ENCODE measurements around the gene NAALADL2.
"Not testable (repeated sequence)": the region's sequence is repeated elsewhere in the genome, so short reads cannot be mapped to it uniquely, and the experiment has no call there.

Gene NAALADL2

DNA sequence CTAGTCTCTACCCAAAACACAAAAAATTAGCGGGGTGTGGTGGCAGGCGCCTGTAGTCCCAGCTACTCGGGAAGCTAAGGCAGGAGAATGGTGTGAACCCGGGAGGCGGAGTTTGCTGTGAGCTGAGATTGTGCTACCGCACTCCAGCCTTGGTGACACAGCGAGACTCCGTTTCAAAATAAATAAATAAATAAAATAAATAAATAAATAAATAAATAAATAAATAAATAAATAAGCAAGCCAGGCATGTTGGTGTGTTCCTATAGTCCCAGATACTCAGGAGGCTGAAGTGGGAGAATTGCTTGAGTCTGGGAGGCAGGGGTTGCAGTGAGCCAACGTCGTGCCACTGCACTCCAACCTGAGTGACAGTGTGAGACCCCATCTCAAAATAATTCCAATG, 314.0 kb downstream of the NAALADL2 start:
- H2AK5ac ChIP-seq (ENCODE audit: low read length); H2BK5ac ChIP-seq (ENCODE audit: low read depth, low read length, poor library complexity); H3K14ac ChIP-seq (ENCODE audit: low read length); H3K4me1 ChIP-seq (ENCODE audit: control insufficient read depth in 1 of 2, insufficient read depth in 2 of 2, low read length in 2 of 2); H3K79me2 ChIP-seq (ENCODE audit: control insufficient read depth, insufficient read depth, low read length, poor library complexity); H2BK120ac ChIP-seq (ENCODE audit: insufficient read depth, low read length, poor library complexity); H3K79me1 ChIP-seq (ENCODE audit: low read length); H2BK12ac ChIP-seq (ENCODE audit: low read length); H3K9me3 ChIP-seq (ENCODE audit: insufficient read depth, low read depth, low read length); H3K27ac ChIP-seq (ENCODE audit: low read depth, low read length); DNase-seq; H4K8ac ChIP-seq (ENCODE audit: low read depth, low read length); H4K12ac ChIP-seq (ENCODE audit: low read depth, low read length); H3K4me3 ChIP-seq (ENCODE audit: low read depth, low read length); H3K9ac ChIP-seq (ENCODE audit: low read length); H3K4me2 ChIP-seq (ENCODE audit: low read length); H3K36me3 ChIP-seq (ENCODE audit: control insufficient read depth in 1 of 2, insufficient read depth in 2 of 2, low read length in 2 of 2); H2AFZ ChIP-seq (ENCODE audit: insufficient read depth, low read length, poor library complexity); H3K4ac ChIP-seq (ENCODE audit: low read depth, low read length); H3K18ac ChIP-seq (ENCODE audit: low read length); H3K23ac ChIP-seq (ENCODE audit: low read length); H4K91ac ChIP-seq (ENCODE audit: low read depth, low read length); H3K27me3 ChIP-seq (ENCODE audit: insufficient read depth, low read length): not testable (repeated sequence)
- no CpG with 5 or more reads among the region's 10 CpGs for WGBS (ENCODE audit: extremely low coverage, insufficient coverage, insufficient read length)

GRCh38 chr3:175176556-175176955, 317.4 kb downstream of the NAALADL2 start:
- H3K79me2 ChIP-seq (ENCODE audit: control insufficient read depth, insufficient read depth, low read length, poor library complexity), result no peaks in the 10 kb centered on the region
- H3K4me3 ChIP-seq (ENCODE audit: low read depth, low read length), result no peak overlapping the region
- H4K12ac ChIP-seq (ENCODE audit: low read depth, low read length), result no peak overlapping the region
- H3K9me3 ChIP-seq (ENCODE audit: insufficient read depth, low read depth, low read length), result no peaks in the 10 kb centered on the region
- no peak overlapping the region for H2AK5ac ChIP-seq (ENCODE audit: low read length)
- no peaks in the 10 kb centered on the region for H3K4me1 ChIP-seq (ENCODE audit: control insufficient read depth in 1 of 2, insufficient read depth in 2 of 2, low read length in 2 of 2)
- H3K27me3 ChIP-seq (ENCODE audit: insufficient read depth, low read length), result no peaks in the 10 kb centered on the region
- no peak overlapping the region for H3K4me2 ChIP-seq (ENCODE audit: low read length)
- H3K23ac ChIP-seq (ENCODE audit: low read length), result no peak overlapping the region
- no peak overlapping the region for H2AFZ ChIP-seq (ENCODE audit: insufficient read depth, low read length, poor library complexity)
- no CpG with 5 or more reads among the region's 3 CpGs for WGBS (ENCODE audit: extremely low coverage, insufficient coverage, insufficient read length)
- H3K27ac ChIP-seq (ENCODE audit: low read depth, low read length), result no peak overlapping the region
- H3K36me3 ChIP-seq (ENCODE audit: control insufficient read depth in 1 of 2, insufficient read depth in 2 of 2, low read length in 2 of 2), result no peaks in the 10 kb centered on the region
- H2BK12ac ChIP-seq (ENCODE audit: low read length), result no peak overlapping the region
- no peak overlapping the region for H3K14ac ChIP-seq (ENCODE audit: low read length)
- no peak overlapping the region for H2BK120ac ChIP-seq (ENCODE audit: insufficient read depth, low read length, poor library complexity)
- no peak overlapping the region for H3K4ac ChIP-seq (ENCODE audit: low read depth, low read length)
- H3K79me1 ChIP-seq (ENCODE audit: low read length), result no peaks in the 10 kb centered on the region
- DNase-seq, result no peak
- H4K8ac ChIP-seq (ENCODE audit: low read depth, low read length), result no peak overlapping the region
- H3K18ac ChIP-seq (ENCODE audit: low read length), result no peak overlapping the region
- H3K9ac ChIP-seq (ENCODE audit: low read length), result no peak overlapping the region
- no peak overlapping the region for H2BK5ac ChIP-seq (ENCODE audit: low read depth, low read length, poor library complexity)
- no peak overlapping the region for H4K91ac ChIP-seq (ENCODE audit: low read depth, low read length)

GRCh38 chr3:175179055-175179454, 319.9 kb downstream of the NAALADL2 start:
- no peak overlapping the region for H3K9ac ChIP-seq (ENCODE audit: low read length)
- no peaks in the 10 kb centered on the region for H3K27me3 ChIP-seq (ENCODE audit: insufficient read depth, low read length)
- no CpG with 5 or more reads among the region's 1 CpG for WGBS (ENCODE audit: extremely low coverage, insufficient coverage, insufficient read length)
- H2AK5ac ChIP-seq (ENCODE audit: low read length), result no peak overlapping the region
- no peaks in the 10 kb centered on the region for H3K36me3 ChIP-seq (ENCODE audit: control insufficient read depth in 1 of 2, insufficient read depth in 2 of 2, low read length in 2 of 2)
- H4K91ac ChIP-seq (ENCODE audit: low read depth, low read length), result no peak overlapping the region
- H4K12ac ChIP-seq (ENCODE audit: low read depth, low read length), result no peak overlapping the region
- H3K18ac ChIP-seq (ENCODE audit: low read length), result no peak overlapping the region
- H3K27ac ChIP-seq (ENCODE audit: low read depth, low read length), result no peak overlapping the region
- no peak overlapping the region for H2BK5ac ChIP-seq (ENCODE audit: low read depth, low read length, poor library complexity)
- no peak overlapping the region for H2AFZ ChIP-seq (ENCODE audit: insufficient read depth, low read length, poor library complexity)
- H3K23ac ChIP-seq (ENCODE audit: low read length), result no peak overlapping the region
- no peak overlapping the region for H3K4me2 ChIP-seq (ENCODE audit: low read length)
- H2BK120ac ChIP-seq (ENCODE audit: insufficient read depth, low read length, poor library complexity), result no peak overlapping the region
- no peak for DNase-seq
- no peak overlapping the region for H2BK12ac ChIP-seq (ENCODE audit: low read length)
- H3K4me3 ChIP-seq (ENCODE audit: low read depth, low read length), result no peak overlapping the region
- H3K14ac ChIP-seq (ENCODE audit: low read length), result no peak overlapping the region
- H3K79me2 ChIP-seq (ENCODE audit: control insufficient read depth, insufficient read depth, low read length, poor library complexity), result no peaks in the 10 kb centered on the region
- H3K4me1 ChIP-seq (ENCODE audit: control insufficient read depth in 1 of 2, insufficient read depth in 2 of 2, low read length in 2 of 2), result no peaks in the 10 kb centered on the region
- H3K79me1 ChIP-seq (ENCODE audit: low read length), result no peaks in the 10 kb centered on the region
- no peak overlapping the region for H4K8ac ChIP-seq (ENCODE audit: low read depth, low read length)
- no peak overlapping the region for H3K4ac ChIP-seq (ENCODE audit: low read depth, low read length)
- H3K9me3 ChIP-seq (ENCODE audit: insufficient read depth, low read depth, low read length), result no peaks in the 10 kb centered on the region

GRCh38 chr3:175184392-175184791, 325.3 kb downstream of the NAALADL2 start:
- Histone ChIP-seq H2BK12ac (ENCODE audit: low read length) (no peak overlapping the region), H3K4ac (ENCODE audit: low read depth, low read length) (no peak overlapping the region), H4K91ac (ENCODE audit: low read depth, low read length) (no peak overlapping the region), H3K4me3 (ENCODE audit: low read depth, low read length) (no peak overlapping the region), H2BK5ac (ENCODE audit: low read depth, low read length, poor library complexity) (no peak overlapping the region), H4K8ac (ENCODE audit: low read depth, low read length) (no peak overlapping the region), H3K36me3 (ENCODE audit: control insufficient read depth in 1 of 2, insufficient read depth in 2 of 2, low read length in 2 of 2) (no peaks in the 10 kb centered on the region), H2AFZ (ENCODE audit: insufficient read depth, low read length, poor library complexity) (no peak overlapping the region), H3K18ac (ENCODE audit: low read length) (no peak overlapping the region), H2AK5ac (ENCODE audit: low read length) (no peak overlapping the region), H4K12ac (ENCODE audit: low read depth, low read length) (no peak overlapping the region), H3K27me3 (ENCODE audit: insufficient read depth, low read length) (no peaks in the 10 kb centered on the region), H3K79me1 (ENCODE audit: low read length) (no peaks in the 10 kb centered on the region), H3K4me2 (ENCODE audit: low read length) (no peak overlapping the region), H3K14ac (ENCODE audit: low read length) (no peak overlapping the region), H3K79me2 (ENCODE audit: control insufficient read depth, insufficient read depth, low read length, poor library complexity) (no peaks in the 10 kb centered on the region), H3K9ac (ENCODE audit: low read length) (no peak overlapping the region), H3K9me3 (ENCODE audit: insufficient read depth, low read depth, low read length) (no peaks in the 10 kb centered on the region), H3K23ac (ENCODE audit: low read length) (no peak overlapping the region), H3K27ac (ENCODE audit: low read depth, low read length) (no peak overlapping the region), H2BK120ac (ENCODE audit: insufficient read depth, low read length, poor library complexity) (no peak overlapping the region), H3K4me1 (ENCODE audit: control insufficient read depth in 1 of 2, insufficient read depth in 2 of 2, low read length in 2 of 2) (no peaks in the 10 kb centered on the region)
- no CpG with 5 or more reads among the region's 3 CpGs for whole genome bisulfite sequencing (ENCODE audit: extremely low coverage, insufficient coverage, insufficient read length)
- no peak for DNase-seq

Measured in trophoblast cell (in vitro differentiated cells and primary cell).